HepG2 (cell line): ENCODE data around the gene SMTNL1. TPM values are rescaled to one million over a fixed set of nuclear protein-coding genes. Genes with fewer than 3 reads are reported as not detected.

Experiments used
- AHDC1 ChIP-seq: sonication (generic); formaldehyde crosslinking; IDR thresholded peaks from 2 replicates; pipeline ENCODE4 v1.5.1; 2020; ENCODE audit warnings: mild to moderate bottlenecking, missing genetic modification reagents, borderline replicate concordance
- HINFP ChIP-seq: sonication (generic); formaldehyde crosslinking; IDR thresholded peaks from 2 replicates; pipeline ENCODE4 v1.4.0; 2020; ENCODE audit warnings: low read depth, mild to moderate bottlenecking, missing genetic modification reagents
- ISX ChIP-seq: sonication (generic); formaldehyde crosslinking; conservative IDR thresholded peaks from 2 replicates; pipeline ENCODE4 v1.5.0; 2020; ENCODE audit warnings: missing genetic modification reagents
- JUND ChIP-seq: sonication (generic); formaldehyde crosslinking; IDR thresholded peaks from 2 replicates; pipeline ENCODE4 v1.8.0; 2022; ENCODE audit warnings: mild to moderate bottlenecking, missing genetic modification reagents
- MAZ ChIP-seq, 2 experiments: sonication (generic) in 1 of 2; formaldehyde crosslinking in 1 of 2; IDR thresholded peaks; 2 replicates each; pipeline versions ENCODE4 v1.5.0 to v1.6.1; 2012 to 2020; ENCODE audit warnings: low read depth in 2 of 2, mild to moderate bottlenecking in 2 of 2, borderline replicate concordance in 1 of 2, improper control_type of control experiment in 1 of 2, low read length in 1 of 2, missing genetic modification reagents in 1 of 2, moderate library complexity in 1 of 2
- MLXIP ChIP-seq: sonication (generic); formaldehyde crosslinking; IDR thresholded peaks from 2 replicates; pipeline ENCODE4 v1.9.0; 2021; ENCODE audit warnings: missing genetic modification reagents, borderline replicate concordance
- MTERF4 ChIP-seq: sonication (generic); formaldehyde crosslinking; IDR thresholded peaks from 2 replicates; pipeline ENCODE4 v1.8.0; 2023; ENCODE audit warnings: mild to moderate bottlenecking, missing genetic modification reagents
- MXD3 ChIP-seq: IDR thresholded peaks from 2 replicates; pipeline ENCODE4 v1.6.1; 2016; ENCODE audit warnings: mild to moderate bottlenecking, missing biosample characterization, missing genetic modification reagents
- SMAD1 ChIP-seq: sonication (generic); formaldehyde crosslinking; IDR thresholded peaks from 2 replicates; pipeline ENCODE4 v1.4.0; 2020; ENCODE audit warnings: missing genetic modification reagents, low read depth, mild to moderate bottlenecking, borderline replicate concordance
- ZFP1 ChIP-seq: IDR thresholded peaks from 2 replicates; pipeline ENCODE4 v1.6.1; 2016
- ZKSCAN1 ChIP-seq: fragments of 150-350 bp; IDR thresholded peaks from 2 replicates; pipeline ENCODE4 v1.6.1; 2014; ENCODE audit warnings: low read length
- ZNF260 ChIP-seq: sonication (generic); formaldehyde crosslinking; IDR thresholded peaks from 2 replicates; pipeline ENCODE4 v1.4.0; 2020; ENCODE audit warnings: missing genetic modification reagents, low read depth, mild to moderate bottlenecking, borderline replicate concordance
- ZNF292 ChIP-seq: sonication (generic); formaldehyde crosslinking; IDR thresholded peaks from 2 replicates; pipeline ENCODE4 v1.8.1; 2022; ENCODE audit warnings: mild to moderate bottlenecking, low read depth, missing genetic modification reagents, borderline replicate concordance
- ZNF501 ChIP-seq: sonication (generic); formaldehyde crosslinking; IDR thresholded peaks from 2 replicates; pipeline ENCODE4 v1.5.1; 2020; ENCODE audit warnings: mild to moderate bottlenecking, moderate library complexity, missing genetic modification reagents
- ZNF720 ChIP-seq: sonication (generic); formaldehyde crosslinking; IDR thresholded peaks from 2 replicates; pipeline ENCODE4 v1.4.0; 2020; ENCODE audit warnings: missing genetic modification reagents
- ZNF891 ChIP-seq: sonication (generic); formaldehyde crosslinking; IDR thresholded peaks from 2 replicates; pipeline ENCODE4 v1.5.0; 2020; ENCODE audit warnings: mild to moderate bottlenecking, missing genetic modification reagents
- polyA plus RNA-seq, 8 experiments: library from polyadenylated mRNA; depleted of rRNA in 3 of 8; stranded (reverse) in 7 of 8; unstranded in 1 of 8; fragments of >200 nt; fragmentation: Illumina TruSeq in 4 of 8; extraction: Trizol in 4 of 8; gene quantifications; 2 replicates each; pipeline versions ENCODE4 v1.2.1 to v1.2.3, GENCODE V29; 2011 to 2016; ENCODE audit warnings: low read depth in 4 of 8, missing spikeins in 1 of 8, mixed read lengths in 1 of 8; ENCODE audit not compliant: insufficient read depth in 1 of 8
- total RNA-seq, 5 experiments: library from RNA; depleted of rRNA; stranded (reverse); fragments of >200 nt; fragmentation: Illumina TruSeq; extraction: Trizol; gene quantifications; 2 replicates each; pipeline ENCODE4 v1.2.3, GENCODE V29; 2016; ENCODE audit warnings: low read depth in 1 of 5

SMTNL1 gene
- total and polyA plus RNA-seq, 2 of the 13 experiments (the other 11 are each of a cell fraction or from before 2014, with no cell fraction given), result 0.04 TPM; not detected in 1

GRCh38 chr11:57567515-57568329 lies 30.3 kb downstream of the SMTNL1 start, which contains the start of gene UBE2L6 (continued):
- TF ChIP-seq SMAD1 (CRISPR knock-in tag), result peak; percentile 93; the same call in 1 of the 2 replicates
- TF ChIP-seq JUND (CRISPR knock-in tag), result no peak
- peak; percentile 61; the same call in 1 of the 2 replicates for TF ChIP-seq ZNF292
- no peak for TF ChIP-seq MAZ (IDR thresholded peaks at IDR 0.05; ENCODE audit: borderline replicate concordance, low read depth, low read length)
- 0 out of 2 replicates have a peak, but pooled peaks have one; percentile 45 for TF ChIP-seq MAZ (CRISPR knock-in tag; IDR thresholded peaks at IDR 0.05; ENCODE audit: low read depth)
- TF ChIP-seq AHDC1 (CRISPR knock-in tag), result no peak
- no peak for TF ChIP-seq ZFP1
- no peak for TF ChIP-seq ZNF720 (CRISPR knock-in tag)
- no peak for TF ChIP-seq MLXIP (CRISPR knock-in tag)
- TF ChIP-seq ISX (CRISPR knock-in tag), result no peak
- TF ChIP-seq MTERF4, result no peak
- no peak for TF ChIP-seq MXD3 (CRISPR knock-in tag)
- TF ChIP-seq HINFP (CRISPR knock-in tag), result no peak
- TF ChIP-seq ZNF891, result peak; percentile 82
- TF ChIP-seq ZNF501 (CRISPR knock-in tag), result peak; percentile 55; the same call in 1 of the 2 replicates
- no peak for TF ChIP-seq ZKSCAN1
- no peak for TF ChIP-seq ZNF260 (CRISPR knock-in tag)
